HepG2 (cell line): Measurements from ENCODE around the gene CPSF6. TPM values are rescaled to one million over a fixed set of nuclear protein-coding genes. Genes with fewer than 3 reads are reported as not detected.

Experiments used
- HOXD1 ChIP-seq: sonication (generic); formaldehyde crosslinking; IDR thresholded peaks from 2 replicates; pipeline ENCODE4 v1.5.0; 2020; ENCODE audit warnings: missing genetic modification reagents
- NFIC ChIP-seq: IDR thresholded peaks from 2 replicates; pipeline ENCODE4 v1.6.1; 2012; ENCODE audit warnings: mild to moderate bottlenecking, low read length, inconsistent platforms
- NFKB2 ChIP-seq: sonication (generic); formaldehyde crosslinking; IDR thresholded peaks from 2 replicates; pipeline ENCODE4 v1.4.0; 2020; ENCODE audit warnings: missing genetic modification reagents, borderline replicate concordance
- NRL ChIP-seq: sonication (generic); formaldehyde crosslinking; IDR thresholded peaks from 2 replicates; pipeline ENCODE4 v1.5.0; 2020; ENCODE audit warnings: missing genetic modification reagents, mild to moderate bottlenecking, moderate library complexity, borderline replicate concordance
- ZBTB1 ChIP-seq: sonication (generic); formaldehyde crosslinking; IDR thresholded peaks from 2 replicates; pipeline ENCODE4 v1.4.0; 2020; ENCODE audit warnings: missing genetic modification reagents, borderline replicate concordance
- ZBTB40 ChIP-seq, 2 experiments: fragments of 450-650 bp in 1 of 2; sonication (generic) in 1 of 2; formaldehyde crosslinking in 1 of 2; IDR thresholded peaks; 2 replicates each; pipeline versions ENCODE4 v1.6.1 to v1.8.0; 2016 to 2022; ENCODE audit warnings: antibody characterized with exemption in 1 of 2, mild to moderate bottlenecking in 1 of 2, missing genetic modification reagents in 1 of 2
- ZNF446 ChIP-seq: sonication (generic); formaldehyde crosslinking; IDR thresholded peaks from 2 replicates; pipeline ENCODE4 v1.5.0; 2020; ENCODE audit warnings: mild to moderate bottlenecking, missing genetic modification reagents
- ZSCAN30 ChIP-seq: sonication (generic); formaldehyde crosslinking; IDR thresholded peaks from 2 replicates; pipeline ENCODE4 v1.5.0; 2020; ENCODE audit warnings: mild to moderate bottlenecking, missing genetic modification reagents
- polyA plus RNA-seq, 8 experiments: library from polyadenylated mRNA; depleted of rRNA in 3 of 8; stranded (reverse) in 7 of 8; unstranded in 1 of 8; fragments of >200 nt; fragmentation: Illumina TruSeq in 4 of 8; extraction: Trizol in 4 of 8; gene quantifications; 2 replicates each; pipeline versions ENCODE4 v1.2.1 to v1.2.3, GENCODE V29; 2011 to 2016; ENCODE audit warnings: low read depth in 4 of 8, missing spikeins in 1 of 8, mixed read lengths in 1 of 8; ENCODE audit not compliant: insufficient read depth in 1 of 8
- total RNA-seq, 5 experiments: library from RNA; depleted of rRNA; stranded (reverse); fragments of >200 nt; fragmentation: Illumina TruSeq; extraction: Trizol; gene quantifications; 2 replicates each; pipeline ENCODE4 v1.2.3, GENCODE V29; 2016; ENCODE audit warnings: low read depth in 1 of 5
- TF ChIP-seq, protein P1 (sequence below): IDR thresholded peaks from 2 replicates; pipeline ENCODE4 v1.6.1; 2016; ENCODE audit warnings: missing compliant biosample characterization, missing genetic modification reagents, borderline replicate concordance

CPSF6 gene
- total and polyA plus RNA-seq, 2 of the 13 experiments (the other 11 are each of a cell fraction or from before 2014, with no cell fraction given) = 41.8 to 71.0 TPM

GRCh38 chr12:69252033-69252432, 12.7 kb downstream of the CPSF6 start (continued):
- TF ChIP-seq ZBTB40 (IDR thresholded peaks at IDR 0.05) = no peak
- TF ChIP-seq ZBTB40 (CRISPR knock-in tag; IDR thresholded peaks at IDR 0.05) = no peak
- TF ChIP-seq NFIC = no peak
- TF ChIP-seq, protein P1, sequence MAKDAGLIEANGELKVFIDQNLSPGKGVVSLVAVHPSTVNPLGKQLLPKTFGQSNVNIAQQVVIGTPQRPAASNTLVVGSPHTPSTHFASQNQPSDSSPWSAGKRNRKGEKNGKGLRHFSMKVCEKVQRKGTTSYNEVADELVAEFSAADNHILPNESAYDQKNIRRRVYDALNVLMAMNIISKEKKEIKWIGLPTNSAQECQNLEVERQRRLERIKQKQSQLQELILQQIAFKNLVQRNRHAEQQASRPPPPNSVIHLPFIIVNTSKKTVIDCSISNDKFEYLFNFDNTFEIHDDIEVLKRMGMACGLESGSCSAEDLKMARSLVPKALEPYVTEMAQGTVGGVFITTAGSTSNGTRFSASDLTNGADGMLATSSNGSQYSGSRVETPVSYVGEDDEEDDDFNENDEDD (CRISPR knock-in tag) = no peak
- no peak for TF ChIP-seq ZNF446 (CRISPR knock-in tag)
- TF ChIP-seq ZSCAN30 (CRISPR knock-in tag) = no peak
- TF ChIP-seq HOXD1 = no peak
- TF ChIP-seq NRL = no peak
- no peak for TF ChIP-seq ZBTB1 (CRISPR knock-in tag)
- TF ChIP-seq NFKB2 = no peak
